GM19452 (cell line): ENCODE measurements around the gene ATXN1.
"Not testable (repeated sequence)": the region's sequence is repeated elsewhere in the genome, so short reads cannot be mapped to it uniquely, and the experiment has no call there.

ENCODE experiments used
- ATAC-seq: cut with Tn5 transposase; IDR thresholded peaks from one replicate; pipeline ENCODE4 v1.9.1; 2021; ENCODE audit not compliant: unreplicated experiment

ATXN1 gene

DNA sequence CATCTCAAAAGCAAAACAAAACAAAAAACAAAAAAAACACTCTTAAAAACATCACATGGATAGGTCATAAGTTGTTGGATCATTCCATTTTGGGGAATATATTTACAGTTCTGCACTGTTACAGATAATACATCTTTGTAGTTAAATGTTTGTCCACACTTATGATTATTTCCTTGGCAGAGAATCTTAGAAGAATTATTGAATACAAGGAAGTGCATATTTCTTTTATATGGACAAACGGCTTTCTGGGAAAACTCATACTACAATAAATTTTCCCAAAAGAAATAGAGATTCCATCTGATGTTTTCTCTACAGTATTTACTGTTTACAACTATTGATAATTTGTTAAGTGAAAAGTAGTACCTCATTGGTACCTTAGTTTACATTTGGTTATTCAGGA, 489.1 kb downstream of the ATXN1 start:
- no peak for ATAC-seq

- ATAC-seq: no peak
Observed at GRCh38 chr6:16271428-16271827, 489.8 kb downstream of the ATXN1 start.

DNA sequence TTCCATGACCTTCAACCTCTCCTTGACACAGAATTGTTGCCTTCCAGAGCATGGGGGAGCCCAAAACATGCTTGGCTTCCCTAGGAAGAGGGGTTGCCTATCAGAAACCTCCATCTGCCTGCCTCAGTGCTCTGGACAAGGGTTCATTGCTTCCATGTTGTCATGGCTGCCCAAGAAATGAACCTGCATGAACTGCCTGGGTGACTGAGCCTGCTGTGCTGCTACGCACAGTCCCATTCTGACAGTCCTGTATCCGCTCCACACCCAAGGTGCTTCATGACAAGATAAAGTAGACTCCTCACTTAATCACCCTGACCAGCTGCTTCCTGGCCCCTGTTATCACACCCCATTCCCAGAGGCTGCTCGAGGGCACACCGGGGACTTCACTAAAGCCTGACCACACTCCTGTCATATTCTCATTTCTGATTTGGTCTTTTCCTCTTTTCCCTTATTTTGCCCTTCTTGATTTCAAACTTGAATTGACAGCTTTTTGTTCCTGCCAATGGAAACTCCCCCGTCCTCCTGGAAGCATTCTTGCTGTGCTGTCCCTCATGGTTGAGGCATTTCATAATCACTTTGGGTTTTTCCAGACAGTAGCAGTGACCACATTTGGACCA, 491.0 kb downstream of the ATXN1 start:
- ATAC-seq: no peak

DNA sequence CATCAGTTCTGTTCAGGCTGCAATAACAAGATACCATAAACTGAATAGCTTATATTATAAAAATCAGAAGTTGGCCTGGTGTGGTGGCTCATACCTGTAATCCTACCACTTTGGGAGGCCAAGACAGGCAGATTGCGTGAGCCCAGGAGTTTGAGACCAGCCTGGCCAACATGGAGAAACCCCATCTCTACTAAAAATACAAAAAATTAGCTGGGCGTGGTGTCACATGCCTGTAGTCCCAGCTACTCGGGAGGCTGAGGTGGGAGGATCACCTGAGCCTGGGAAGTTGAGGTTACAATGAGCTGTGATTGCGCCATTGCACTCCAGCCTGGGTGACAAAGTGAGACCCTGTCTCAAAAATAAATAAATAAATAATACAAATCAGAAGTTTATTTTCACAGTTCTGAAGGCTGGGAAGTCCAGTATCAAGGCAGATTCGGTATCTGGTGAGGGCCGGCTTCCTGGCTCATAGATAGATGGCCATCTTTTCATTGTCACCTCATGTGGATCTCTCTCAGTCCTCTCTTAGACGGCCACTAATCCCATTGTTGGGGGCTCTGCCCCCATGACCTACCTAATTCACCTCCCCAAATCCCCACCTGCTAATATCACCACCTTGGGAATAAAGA, 491.7 kb downstream of the ATXN1 start:
- not testable (repeated sequence) for ATAC-seq

- no peak for ATAC-seq
Observed at GRCh38 chr6:16267428-16268263, 493.6 kb downstream of the ATXN1 start.

GRCh38 chr6:16265351-16266341, 495.6 kb downstream of the ATXN1 start:
- no peak for ATAC-seq

GRCh38 chr6:16264785-16265184, 496.5 kb downstream of the ATXN1 start:
- ATAC-seq: no peak

DNA sequence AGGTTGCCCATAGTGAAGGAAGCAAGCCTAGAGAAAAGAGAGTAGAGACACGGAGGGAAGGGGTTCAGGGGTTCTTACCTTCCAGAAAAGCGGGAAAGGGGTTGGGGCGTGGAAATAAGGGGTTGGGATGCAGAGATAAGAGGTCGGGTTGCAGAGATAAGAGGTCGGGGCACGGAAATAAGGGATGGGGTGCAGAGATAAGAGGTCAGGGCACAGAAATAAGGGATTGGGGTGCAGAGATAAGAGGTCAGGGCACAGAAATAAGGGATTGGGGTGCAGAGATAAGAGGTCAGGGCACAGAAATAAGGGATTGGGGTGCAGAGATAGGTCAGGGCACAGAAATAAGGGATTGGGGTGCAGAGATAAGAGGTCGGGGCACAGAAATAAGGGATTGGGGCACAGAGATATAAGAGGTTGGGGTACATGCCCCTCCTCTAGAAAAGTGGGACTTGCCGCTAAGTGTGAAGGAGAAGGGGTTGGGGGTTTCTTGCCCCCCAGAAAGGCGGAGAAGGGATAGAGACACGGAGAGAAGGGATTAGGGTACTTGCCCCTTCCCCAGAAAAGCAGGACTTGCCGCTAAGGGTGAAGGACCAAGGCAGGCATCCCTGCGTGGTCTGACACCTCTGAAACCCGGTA, 497.7 kb downstream of the ATXN1 start:
- ATAC-seq: not testable (repeated sequence)

DNA sequence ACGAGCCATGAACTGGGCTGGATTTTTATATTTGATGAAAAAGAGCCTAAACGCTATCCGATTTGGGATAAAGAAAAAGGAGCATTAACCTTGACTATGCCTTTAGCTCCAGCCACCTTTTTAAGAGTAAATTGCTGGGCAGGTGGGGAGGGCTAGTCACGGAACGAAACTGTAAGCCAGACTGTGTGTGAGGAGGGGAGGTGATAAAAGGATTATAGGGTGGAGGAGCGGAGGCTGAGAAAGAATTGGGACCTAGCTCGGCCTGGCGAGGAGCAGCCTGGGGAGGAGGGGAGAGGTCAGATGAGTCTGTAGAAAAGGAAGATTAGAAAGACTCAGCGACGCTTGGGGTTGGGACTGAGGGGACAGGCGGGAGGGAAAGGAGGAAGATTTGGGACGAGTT, 498.5 kb downstream of the ATXN1 start:
- ATAC-seq: not testable (repeated sequence)

DNA sequence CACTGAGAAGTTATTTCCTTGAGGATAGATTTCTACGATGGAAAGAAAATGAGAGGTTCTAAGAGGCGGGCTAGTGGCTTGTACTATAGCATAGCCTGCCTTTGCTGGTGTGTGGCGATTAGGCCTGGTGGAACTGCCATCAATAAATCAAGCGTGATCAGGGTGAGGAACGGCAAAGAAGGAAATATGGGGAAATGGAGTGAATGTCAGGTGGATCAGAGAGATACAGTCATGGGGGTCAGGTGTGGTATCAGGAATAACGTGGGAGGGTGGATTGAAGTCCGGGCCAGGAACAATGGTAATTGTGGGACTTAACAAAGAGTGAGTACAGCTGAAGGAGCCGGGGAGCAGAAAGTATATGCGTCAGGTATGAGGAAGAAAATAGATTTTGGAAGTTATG, 500.7 kb downstream of the ATXN1 start:
- not testable (repeated sequence) for ATAC-seq

- ATAC-seq: not testable (repeated sequence)
Observed at GRCh38 chr6:16259604-16260003, 501.7 kb downstream of the ATXN1 start.

DNA sequence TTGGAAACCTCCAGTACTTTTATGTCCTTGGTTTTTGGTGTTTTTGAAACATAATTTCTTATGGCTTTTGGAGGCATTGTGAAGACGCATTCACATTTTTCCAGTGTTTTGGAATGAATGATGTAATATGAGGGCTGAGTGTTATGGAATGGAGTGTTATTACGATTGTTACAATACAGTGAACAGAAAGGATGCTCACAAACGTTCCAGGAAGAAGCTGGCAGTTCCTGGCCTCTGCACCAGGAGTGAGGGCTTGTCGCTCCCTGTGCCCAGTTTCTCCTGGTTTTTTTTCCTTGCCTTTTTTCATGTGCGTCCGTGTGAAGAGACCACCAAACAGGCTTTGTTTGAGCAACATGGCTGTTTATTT, 502.6 kb downstream of the ATXN1 start:
- no peak for ATAC-seq

DNA sequence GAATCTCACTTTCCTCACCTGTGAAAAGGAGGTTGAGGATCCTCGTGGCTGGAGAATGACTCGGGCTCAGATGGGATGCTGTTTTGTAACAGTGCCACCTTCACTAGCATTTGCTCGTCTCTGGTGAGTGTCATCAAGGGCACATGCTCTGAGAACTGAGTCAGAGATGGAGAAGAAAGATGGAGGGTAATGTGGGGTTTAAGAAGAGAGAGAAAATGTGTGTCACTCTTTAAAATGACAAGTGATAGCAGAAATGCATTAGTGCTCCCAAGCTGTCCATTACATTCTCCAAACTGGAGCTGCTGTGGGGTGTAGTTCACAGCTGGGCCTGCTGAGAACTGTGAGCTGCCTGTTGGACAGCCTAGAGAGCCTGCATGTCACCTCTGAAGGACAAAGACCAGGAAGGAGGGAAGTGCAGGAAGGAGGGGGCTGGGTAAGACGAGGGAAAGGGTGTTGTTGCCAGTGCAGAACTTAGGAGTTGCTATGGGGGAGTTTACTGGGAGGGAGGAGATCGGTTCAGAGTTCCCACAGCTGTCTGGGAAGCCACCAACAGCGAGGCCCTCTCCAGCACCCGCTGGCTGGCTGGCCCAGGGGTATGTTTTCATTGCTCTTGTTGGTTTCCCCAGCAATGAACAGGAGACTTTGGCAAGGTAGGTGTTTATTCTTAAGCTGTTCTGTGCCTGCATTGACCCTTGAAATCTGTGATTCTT, 503.1 kb downstream of the ATXN1 start:
- ATAC-seq: no peak

DNA sequence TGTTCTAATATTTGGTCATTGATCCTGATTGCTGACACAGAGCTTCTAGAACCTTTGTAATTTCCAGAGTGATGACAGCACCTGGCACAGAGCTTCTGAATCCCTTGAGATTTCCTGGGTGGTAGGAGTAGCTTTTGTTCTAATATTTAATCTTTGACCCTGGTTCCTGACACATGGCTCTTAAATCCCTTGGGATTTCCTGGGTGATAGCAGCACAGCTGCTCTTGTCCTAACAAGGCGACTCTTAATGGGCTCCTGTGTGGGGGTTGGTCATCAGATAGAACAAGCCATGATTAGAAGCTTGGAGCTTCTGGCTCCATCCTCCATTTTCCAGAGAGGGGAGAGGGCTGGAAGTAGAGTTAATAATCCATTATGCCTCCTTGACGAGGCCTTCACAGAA, 504.5 kb downstream of the ATXN1 start:
- no peak for ATAC-seq

GRCh38 chr6:16254535-16254934, 506.7 kb downstream of the ATXN1 start:
- ATAC-seq: no peak

DNA sequence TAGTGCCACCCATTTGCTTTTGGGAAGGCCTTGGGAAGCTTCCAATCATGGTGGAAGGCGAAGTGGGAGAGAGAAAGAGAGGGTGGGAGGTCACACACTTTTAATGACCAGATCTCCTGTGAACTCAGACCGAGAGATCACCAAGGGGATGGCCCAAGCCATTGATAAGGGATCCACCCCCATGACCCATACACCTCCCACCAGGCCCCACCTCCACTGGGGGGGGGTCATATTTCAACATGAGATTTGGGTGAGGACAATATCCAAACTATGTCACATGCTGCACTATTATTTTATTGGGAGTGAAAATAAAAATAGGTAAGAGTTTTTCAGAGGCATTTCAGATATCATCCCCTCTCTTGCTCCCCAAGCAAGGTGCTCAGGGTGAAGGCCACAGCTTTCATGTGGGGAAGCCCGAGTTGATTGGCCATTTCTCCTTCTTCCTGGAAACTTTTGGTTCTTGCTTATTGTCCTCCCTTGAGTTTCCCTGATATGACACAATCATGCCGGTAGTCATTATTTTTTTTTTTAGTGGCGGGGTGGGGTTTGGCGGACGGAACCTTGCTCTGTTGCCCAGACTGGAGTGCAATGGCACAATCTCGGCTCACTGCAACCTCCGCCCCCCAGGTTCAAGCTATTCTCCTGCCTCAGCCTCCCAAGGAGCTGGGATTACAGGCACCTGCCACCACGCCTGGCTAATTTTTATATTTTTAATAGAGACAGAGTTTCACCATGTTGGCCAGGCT, 507.7 kb downstream of the ATXN1 start:
- ATAC-seq: no peak

- ATAC-seq: no peak
Observed at GRCh38 chr6:16252686-16253299, 508.5 kb downstream of the ATXN1 start.

DNA sequence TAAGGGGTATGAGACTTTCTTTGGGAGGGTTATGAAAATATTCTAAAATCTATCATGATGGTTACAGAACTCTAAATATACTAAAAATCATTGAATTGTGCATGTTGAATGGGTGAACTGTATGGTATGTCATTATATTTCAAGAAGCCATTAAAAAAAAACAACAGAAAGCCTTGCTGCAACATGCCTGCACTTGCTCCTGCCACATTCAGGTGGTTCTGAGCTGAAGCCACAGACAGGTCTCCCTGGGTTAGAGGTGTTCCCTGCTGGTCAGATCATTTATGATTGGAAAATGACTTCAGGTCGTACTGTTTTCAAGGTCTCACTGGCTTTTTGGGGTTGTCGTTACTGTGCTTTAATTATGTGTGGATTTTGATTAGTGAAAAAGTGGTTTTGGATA, 509.6 kb downstream of the ATXN1 start:
- ATAC-seq: no peak

GRCh38 chr6:16249971-16250370, 511.3 kb downstream of the ATXN1 start:
- ATAC-seq: no peak
